Limb (tissue), 2 donors: Measurements from ENCODE around the gene URAD.

Experiments
- DNase-seq, 2 donors: peaks; one replicate each; pipeline ENCODE4 v3.0.0-alpha.2; 2016; ENCODE audit errors: extremely low spot score in 2 of 2

The URAD gene

DNA sequence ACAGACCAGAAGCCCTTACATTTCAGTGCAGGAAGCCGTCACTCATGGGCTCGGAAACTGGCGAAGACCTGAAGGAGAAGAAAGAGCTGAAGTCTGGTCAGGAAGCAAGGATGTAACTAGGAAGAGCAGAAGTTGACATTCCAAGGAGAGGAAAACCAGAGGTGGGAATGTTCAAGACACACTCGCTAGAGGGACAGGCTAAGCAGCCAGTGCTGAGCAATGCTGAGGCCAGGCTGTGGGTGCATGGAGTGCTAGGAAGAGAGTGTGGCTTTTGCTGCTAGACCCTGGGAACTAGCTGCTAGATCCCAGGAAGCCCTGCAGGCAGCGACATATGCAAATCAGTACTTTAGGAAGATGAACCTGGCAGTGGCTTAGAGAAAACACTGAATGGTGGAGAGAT is 12.1 kb upstream of the URAD start:
- no peak for DNase-seq

DNA sequence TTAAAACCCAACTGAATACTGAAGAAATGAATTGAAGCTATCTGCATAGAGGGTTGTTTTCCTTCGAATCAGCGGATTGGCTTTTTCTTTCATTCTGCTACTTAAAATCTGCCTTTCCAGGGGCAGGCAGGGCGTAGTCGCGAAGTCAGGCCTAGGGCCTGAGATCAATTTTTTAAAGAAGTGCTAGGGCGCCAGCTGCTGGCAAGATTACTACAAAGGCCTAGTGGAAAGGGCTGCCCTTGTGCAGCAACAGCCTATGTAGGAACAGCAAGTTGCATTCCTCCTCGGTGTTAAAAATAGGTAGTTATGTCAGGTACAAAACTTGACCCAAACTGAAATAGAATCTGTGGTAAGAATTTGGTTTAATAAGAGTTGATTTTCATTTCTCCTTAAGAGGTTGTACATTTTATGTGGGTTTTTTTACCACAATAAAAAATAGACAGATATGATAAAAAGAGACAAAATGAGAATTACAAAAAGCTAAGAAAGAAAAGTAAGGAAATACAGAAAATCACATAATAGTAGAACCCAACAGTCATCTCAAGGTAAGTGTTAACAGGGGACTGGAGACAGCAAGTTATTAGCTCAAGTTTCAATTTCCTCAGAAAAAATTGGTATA is 9.5 kb upstream of the URAD start:
- peak; percentile 33 to 52 for DNase-seq

DNA sequence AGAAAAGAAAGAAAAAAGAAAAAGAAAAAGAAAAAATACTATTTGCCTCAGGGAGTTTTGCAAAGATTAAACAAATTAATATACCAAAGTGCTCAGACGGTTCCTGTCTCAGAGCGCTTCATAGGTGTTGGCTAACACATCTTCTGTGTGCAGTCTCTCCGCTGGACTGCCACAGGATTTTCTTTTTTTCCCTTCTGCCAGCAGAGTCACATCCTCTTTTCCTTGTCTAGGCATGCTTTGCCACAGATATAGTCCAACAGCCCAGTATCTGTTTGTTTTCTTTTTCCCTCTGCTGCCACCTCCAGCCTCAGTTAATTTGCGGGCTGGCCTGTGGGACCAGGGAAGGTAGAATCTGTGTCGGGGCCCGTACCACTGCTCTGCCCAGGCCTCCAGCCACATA is 3.4 kb upstream of the URAD start:
- DNase-seq: no peak

DNA sequence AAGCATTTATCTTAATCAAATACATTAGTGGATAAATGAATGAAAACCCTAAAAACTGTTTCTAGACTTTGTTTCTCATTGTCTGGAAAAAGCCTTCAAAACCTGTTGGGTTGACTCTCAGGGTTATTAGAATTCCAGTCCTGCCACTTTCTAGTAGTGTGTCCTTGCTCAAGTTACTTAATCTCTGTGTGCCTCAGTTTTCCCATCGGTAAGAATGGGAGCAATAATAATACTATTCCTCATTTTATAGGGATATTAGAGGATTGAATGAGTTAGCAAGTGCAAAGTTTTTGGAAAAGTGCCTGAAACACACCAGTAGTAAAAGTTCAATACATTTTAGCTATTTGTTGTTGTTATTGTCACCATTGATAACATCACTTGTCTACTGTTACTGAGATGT is 2.9 kb downstream of the URAD start:
- DNase-seq: no peak

DNA sequence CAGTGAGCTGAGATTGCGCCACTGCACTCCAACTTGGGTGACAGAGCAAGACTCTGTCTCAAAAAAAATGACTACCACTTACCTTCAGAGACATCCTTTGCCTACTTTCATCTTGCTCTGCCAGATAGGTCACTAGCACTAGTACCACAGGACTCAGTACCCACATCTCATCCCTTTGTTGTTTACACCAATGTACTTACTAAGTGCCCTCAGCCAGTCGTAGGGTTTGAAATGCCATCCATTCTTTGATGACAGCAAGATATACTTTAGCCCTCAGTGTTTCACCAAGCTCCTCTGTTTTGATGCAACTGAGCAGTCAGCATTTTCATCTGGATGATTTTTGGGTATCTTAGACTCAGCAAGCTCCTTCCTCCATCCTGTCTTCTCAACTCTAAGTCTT is 6.1 kb downstream of the URAD start:
- no peak for DNase-seq

DNA sequence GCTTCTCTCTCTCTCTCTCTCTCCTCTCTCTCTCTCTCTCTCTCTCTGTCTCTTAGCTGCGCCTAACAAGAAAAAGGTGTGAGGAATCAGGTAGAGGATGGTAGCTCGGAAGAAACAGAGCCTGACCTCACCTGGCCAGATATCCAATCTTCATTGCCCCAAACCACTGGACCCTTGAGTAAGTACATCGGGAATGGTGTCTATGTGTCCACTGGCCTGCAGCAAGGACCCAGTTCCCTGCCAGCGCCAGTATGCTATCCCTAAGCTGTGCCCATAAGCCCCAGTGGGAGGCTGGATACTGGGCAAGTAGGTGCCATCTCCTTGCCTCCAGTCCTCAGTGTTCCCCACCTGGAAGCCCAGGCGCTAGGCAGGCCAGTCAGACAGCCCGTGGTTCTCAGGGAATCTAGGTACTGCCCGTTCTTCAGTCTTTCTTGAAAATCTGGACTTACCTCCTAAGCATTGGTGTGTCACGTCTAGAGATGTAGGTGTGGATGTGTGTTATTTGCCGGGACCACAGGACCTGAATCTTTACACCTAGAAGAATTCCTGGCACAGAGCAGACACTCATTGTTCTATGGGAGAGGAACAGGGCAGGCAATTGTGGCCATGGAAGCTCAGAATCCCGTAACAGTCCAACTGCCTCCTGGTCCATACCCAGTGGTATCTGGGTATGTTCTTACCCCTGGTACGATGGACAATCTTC is 7.3 kb downstream of the URAD start:
- no peak for DNase-seq

DNA sequence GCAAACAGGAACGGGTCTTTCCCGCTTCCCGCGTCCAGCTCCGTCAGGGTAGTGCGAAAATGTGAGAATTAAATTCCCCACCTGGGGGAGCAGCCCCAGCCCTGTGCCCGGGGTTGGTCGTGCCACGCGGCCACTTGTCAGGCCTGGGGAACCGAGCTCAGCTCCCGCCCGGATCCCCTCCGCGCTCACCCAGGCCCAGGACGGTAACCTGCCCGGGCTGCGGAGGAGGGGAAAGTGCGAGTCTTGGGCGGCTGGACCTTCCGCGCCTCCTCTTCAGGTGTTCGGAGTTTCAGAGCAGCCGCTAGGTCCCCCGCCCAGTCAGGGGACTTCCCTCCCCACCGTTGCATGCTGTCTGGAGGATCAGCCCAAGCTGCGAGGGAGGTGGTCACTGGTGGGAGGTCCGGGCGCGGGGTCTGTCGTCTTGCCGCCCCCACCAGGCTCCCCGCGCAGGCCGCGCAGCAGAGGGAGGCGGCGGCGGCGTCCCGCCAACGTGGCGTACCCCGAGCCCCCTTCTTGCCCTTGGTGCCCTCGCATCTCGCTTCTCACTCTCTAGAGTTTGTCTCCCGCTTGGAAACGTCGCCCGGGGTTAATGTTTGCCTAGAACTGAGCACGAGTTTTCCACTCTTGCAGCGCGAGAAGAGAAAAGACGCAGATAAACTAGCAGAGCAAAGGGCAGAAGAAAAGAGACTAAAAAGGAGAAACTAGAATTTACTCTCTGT is 8.1 kb downstream of the URAD start:
- no peak for DNase-seq

DNA sequence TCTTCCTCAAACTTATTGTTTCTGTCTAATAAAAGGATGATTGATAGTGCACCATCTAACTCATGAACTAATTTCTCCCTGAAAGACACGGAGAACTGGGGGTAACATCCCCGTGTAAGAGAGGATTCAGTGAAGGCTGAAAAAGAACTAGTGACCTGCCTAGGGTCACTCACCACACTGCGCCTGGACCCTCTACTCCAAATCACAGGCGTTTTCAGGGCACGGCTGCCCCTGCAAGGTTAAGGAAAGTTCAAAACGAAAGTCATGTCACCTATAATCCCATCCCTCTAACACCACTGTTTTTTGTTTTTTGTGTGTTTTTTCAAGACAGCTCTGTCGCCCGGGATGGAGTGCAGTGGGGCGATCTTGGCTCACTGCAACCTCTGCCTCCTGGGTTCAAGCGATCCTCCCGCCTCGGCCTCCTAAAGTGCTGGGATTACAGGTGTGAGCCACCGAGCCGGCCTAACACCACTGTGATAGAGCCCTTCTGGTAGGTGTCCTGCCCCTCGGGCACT is 8.7 kb downstream of the URAD start:
- no peak for DNase-seq

DNA sequence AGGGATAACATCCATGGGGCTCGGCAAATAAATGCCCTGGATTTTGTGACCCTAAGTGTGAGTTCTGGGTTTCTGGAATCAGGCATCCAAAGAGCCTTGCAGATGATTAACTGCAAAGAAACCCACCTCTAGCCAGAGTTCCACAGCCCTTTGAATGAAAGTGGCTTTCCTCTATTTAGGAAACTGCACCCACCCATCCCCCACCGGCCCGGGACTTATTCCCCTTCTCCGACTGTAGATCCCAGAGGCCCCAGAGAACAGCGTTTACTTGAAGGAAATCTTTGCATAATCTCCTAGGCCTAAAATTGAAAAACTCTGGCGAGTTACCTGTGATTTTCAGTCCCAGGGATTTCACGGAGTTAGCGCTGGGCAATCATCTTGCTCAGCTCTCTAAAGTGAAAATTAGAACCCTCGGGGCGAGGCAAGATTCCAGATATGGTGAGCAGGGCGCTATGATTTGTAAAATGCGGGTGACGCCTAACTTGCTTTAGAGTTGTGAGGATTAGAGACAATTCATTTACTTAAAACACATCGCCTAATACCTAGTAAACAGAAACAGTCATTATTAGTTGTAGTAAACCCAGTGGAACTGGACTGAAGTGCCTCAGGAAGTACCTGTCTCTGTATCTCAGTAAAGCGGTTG is 9.4 kb downstream of the URAD start:
- no peak for DNase-seq

DNA sequence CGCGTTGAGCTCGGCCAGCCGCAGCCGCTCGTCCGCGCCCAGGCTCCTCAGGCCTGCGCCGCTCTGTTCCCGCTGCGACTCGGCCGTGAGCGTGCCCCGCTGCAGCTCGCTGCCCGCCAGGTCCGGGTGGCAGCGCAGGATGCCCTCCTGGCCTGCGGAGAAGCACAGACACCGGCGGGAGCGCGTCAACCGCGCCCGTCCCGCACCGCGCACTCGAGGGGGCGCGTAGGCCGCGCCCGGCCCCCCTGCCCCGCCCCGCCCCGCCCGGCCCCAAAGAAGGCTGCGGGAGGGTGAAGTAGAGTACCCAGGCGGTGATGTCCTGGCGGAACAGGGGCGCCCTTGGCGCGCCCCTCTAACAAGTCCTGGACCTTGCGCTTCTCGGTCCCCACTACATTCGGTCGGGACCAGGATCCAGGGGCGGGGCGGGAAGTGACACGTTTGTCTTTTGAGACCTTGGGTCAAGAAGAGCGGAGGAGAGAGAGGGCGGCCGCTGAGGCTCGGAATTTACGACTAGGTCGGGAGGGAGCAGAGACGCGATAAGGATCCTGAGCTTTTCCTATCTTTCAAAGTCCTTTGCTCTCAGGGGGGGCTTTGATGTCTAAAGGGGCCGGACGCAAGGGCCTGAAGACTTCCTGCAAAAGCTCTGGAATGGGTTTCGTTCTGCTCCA is 10.1 kb downstream of the URAD start:
- no peak for DNase-seq

DNA sequence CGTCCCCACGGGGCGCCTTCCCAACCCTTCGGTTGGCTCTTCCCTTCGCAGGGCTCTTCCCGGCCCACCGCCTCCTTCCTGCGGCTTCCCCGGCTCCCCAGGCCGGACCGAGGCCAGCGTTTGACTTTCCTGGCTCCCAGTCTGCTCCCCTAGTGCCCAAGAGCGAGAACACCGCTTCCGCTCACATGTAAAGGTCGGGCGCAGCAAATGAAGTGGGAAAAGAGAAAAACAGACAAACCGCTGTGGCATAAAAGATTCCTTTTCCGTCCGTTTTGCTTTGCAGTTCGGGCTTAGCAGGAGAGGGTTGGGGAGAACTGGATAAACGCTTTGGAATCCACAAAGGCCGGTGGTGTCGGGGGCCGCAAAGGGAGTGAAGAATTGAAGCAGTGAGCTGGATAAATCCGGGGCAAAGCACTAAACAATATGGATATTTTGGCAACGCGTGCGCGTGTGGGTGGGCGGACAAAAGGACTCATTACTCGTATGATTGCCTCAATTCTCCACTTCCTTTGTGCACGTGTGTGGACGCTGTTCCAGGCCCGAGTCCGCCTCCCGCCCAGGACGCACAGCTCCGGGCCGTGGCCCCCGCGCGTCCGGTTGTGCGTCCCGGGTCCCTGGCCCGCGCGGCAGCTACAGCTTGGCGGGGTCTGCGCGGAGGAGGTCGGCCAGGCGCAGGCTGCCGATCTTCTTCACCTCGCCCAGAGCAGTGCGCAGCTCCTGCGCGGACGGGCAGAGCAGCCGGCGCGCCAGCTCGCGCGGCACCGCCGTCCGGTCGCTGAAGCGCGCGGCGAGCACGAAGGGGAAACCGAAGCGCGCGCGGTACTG is 10.8 kb downstream of the URAD start:
- DNase-seq: no peak

DNA sequence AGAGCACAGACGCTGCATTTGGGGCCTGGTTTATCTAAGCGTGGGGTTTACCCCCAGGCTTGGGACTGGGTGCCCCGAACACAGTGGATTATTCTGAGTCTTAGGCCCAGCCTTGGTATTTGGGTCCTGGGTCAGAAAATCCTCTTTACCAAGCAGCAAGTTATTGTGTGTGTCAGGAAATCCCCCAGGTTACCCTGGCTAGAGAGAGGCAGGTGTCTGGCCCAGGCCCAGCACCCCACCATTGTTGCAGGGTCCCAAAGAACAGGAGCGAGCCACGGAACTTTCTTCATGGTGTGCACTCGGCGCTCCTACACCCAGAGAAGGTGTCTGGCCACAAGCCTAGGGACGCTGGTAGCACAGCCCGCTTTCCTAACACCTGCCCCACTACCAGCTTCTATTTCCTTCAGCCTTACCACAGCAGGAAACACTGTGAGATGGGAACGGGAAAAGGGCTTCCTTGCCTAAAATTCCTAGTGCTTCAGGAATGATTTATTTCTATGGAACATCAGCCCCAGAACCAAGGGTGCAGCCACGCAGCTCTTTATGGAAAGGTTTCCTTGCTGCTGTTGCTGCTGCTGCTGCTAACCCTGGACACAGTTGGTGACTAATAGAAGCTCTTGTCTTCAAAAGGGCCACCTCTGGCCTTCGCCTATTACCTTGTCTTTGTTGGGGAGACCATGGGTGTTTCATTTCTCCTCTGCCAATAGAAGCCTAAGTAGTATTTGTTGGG is 12.0 kb downstream of the URAD start:
- DNase-seq: no peak

DNA sequence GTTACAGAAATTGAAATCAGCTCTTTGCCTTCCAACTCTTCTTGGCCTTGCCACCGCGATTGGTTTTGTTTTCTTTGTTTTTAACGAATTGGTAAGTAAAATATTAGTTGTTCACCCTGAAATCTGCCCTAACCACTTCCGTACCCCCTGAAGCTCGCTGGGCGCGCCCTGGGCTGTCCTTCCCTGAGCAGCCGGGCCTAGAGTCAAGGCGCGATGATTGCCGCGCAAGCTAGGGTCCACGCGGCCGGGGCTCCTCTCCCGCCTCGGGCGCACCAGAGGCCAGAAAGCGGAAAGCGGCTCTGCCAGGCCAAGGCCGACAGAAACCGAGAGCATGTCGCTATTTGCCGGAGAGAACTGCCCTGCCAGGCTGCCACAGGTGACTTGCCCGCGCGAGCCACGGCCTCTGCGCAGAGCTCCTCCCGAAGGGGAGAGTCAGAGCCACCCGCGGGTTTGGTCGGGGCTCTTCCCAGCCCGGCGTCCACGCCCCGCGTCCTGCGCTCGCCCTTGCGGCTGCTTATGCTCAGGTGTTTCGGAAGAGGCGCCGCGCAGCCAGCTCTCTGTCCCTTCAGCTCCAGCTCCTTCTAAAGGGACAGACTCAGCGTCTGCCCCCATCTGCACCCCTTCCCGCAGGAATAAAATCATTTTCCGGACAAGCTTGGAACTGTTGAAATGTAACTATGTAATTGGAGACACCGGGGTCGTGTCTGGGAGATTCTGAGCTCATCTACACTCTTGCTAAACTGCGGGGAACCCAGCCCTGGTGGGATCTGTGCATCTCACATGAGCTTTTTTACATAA is 12.7 kb downstream of the URAD start:
- peak in 1 of 2 donors; percentile 34 for DNase-seq

DNA sequence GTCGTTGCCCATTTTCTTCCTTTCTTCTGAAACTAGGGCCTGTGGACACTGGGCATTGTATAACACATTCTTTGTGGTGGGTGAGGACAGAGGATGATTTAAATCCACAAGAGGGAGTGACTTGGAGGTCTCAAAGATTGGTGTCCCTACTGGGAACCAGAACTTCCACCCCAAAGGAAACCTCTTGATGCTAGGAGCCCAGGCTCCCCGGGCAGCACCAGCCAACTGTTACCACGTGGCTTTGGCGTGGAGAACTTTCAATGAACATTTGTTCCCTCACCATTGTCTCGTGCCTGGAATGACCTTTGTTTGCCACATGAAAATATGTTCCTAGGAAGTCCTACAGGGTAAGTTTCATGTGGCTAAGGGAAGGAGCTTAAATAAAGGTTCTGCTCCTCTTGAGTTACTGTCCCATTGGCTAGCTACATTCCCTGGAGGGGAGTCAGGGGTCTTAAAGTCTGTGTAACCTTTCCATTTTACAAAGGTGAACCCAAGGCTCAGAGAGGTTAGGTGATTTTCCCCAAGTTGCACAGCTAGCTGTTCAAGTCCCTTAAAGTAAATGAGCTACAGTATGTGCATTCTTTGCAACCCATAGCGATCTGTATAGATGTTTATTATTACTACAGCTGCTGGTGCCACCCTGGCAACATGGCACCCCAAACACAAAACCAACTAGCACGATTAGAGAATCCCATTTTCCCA is 14.4 kb downstream of the URAD start:
- DNase-seq: no peak

DNA sequence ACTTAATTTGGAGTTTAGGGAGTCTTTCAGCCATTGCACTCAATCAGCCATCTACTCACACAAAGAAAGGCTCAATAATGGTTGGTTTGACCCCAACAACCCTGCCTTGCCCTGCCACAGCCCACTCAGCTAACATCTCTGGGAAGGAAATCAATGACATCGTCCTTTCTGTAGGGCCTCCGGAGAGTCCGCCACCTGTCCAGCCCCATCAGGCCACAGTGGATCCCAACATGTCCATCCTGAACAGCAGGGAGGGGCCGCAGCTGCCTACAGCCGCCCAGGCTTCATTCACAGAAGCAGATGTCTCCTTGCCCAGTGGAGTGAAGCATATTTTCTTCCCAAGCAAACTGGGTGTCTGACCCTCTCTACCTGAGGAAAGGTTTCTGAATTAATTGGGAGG is 15.2 kb downstream of the URAD start:
- no peak for DNase-seq

DNA sequence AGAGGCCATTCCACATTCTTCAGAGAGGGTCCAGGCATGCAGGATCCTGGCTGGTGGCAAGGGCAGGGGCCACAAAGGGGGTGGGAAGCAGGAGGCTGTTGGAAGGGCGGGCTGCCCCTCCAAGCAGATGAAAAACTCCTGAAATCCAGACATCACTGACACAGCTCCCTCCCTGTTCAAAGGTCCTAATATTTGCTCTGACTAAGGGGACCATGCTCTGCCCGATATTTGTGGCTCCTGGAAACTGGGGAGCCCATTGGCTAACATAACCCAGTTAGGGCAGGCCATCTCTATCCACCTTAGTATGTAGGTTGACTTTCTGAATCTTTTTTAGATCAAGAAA is 16.0 kb downstream of the URAD start:
- DNase-seq: no peak

DNA sequence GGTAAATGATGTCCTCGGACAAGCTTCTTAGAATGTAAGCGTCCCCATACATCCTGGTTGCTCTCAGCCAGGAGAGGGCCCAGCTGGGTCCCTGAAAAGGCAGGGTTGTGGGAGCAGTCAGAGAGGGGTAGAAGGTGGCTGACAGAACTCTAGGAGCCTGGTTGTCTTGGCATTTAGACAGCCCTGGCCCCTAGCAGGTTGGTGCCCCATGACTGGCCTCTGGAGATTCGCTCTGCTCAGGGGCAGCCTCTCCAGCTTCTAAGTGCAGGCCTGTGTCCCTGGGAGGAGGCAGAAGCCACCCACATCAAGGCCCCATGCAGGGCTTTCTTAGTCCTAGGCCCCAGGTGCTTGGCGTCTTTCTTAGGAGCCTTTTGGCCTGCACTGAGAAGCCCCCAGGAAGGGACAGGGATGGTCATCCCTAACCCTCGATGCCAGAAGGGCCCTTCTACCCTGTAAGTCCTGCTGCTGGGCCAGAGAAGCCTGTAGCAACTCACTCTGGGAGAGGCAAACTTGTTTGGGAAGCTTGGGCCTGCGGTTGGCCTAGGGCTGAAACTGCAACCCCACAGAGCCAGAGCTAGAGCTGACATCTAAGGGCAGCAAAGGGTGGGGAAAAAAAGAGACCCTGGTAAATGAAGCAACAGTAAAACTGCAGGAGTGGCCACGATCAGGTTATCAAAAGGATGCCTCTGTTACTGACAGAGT is 16.6 kb downstream of the URAD start:
- DNase-seq: no peak

DNA sequence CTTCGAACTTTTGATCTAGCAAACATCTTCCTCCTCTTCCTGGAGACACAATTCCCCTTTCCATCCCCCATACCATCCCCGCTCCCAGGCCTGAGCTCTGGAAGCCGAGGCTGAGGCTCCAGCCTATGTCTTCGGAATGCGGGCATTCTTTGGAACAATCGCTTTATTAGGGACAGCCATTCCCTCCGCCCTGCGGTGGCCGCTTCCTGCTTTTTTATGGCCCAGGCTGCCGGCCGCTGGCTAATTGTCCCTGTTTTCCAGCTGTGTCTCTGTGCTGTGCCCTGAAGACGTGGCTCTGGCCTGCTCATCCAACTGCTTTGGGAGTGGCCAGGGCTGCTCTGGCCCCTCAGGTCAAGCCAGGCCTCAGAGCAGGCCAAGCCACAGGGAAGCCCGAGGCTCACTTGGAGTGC is 17.3 kb downstream of the URAD start:
- no peak for DNase-seq
